Measurements from ENCODE around the gene DHX29.
"Not testable (repeated sequence)": the region's sequence is repeated elsewhere in the genome, so short reads cannot be mapped to it uniquely, and the experiment has no call there.

DHX29 gene

DNA sequence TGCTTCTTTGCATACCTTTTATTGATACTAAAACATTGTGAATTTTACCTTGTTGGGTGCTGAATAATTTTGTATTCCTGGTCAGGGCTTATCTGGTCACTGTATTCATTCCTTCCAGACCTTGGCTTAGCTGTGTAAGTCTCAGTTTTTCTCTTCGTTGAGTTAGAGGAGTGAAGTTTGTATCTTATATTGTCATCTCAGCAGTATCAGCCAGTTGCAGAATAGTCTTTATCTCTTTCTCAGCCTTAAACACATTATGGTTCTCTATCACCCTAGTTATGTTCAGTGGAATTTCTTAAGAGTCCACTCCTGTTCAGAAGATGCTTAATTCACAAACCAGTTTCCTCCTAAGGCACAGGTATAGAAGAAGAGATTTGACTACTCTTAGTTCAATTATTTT is 25.5 kb upstream of the DHX29 start:
- Histone ChIP-seq H3K36me3 (ENCODE audit: control insufficient read depth, insufficient read depth, low read length) (peaks cover 68% of the 10 kb centered on the region), H3K27ac (ENCODE audit: low read depth, low read length) (no peak overlapping the region), H3K9me3 (ENCODE audit: control insufficient read depth, insufficient read depth, low read depth, low read length) (no peaks in the 10 kb centered on the region), H3K4me1 (ENCODE audit: control insufficient read depth, insufficient read depth, low read length) (no peaks in the 10 kb centered on the region), H3K4me3 (ENCODE audit: low read depth, low read length) (no peak overlapping the region), H3K27me3 (ENCODE audit: control insufficient read depth, insufficient read depth, low read length) (no peaks in the 10 kb centered on the region), H3K9ac (ENCODE audit: low read length) (no peak overlapping the region)

DNA sequence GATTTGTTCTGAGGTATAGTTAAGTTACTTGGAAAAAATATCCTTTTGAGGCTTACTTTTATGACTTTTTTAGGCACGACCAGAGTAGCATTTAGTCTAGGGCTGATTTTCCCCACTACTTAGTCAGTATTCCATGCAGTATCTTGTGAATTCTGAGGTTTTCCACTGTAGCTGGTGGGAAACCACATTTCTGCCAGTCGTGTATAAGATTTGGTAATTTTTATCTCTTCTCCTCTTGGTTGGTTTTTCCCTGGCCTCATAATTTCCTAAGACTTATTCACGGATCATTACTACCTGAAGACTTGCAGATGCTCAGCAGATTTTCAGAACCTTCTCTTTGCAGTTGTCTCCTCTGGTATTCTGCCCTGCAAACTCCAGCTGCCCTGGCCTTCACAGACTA is 23.8 kb upstream of the DHX29 start:
- H3K27me3 ChIP-seq (ENCODE audit: control insufficient read depth, insufficient read depth, low read length): no peaks in the 10 kb centered on the region
- H3K4me3 ChIP-seq (ENCODE audit: low read depth, low read length): no peak overlapping the region
- no peak overlapping the region for H3K9ac ChIP-seq (ENCODE audit: low read length)
- H3K4me1 ChIP-seq (ENCODE audit: control insufficient read depth, insufficient read depth, low read length): no peaks in the 10 kb centered on the region
- H3K36me3 ChIP-seq (ENCODE audit: control insufficient read depth, insufficient read depth, low read length): peaks cover 76% of the 10 kb centered on the region
- H3K9me3 ChIP-seq (ENCODE audit: control insufficient read depth, insufficient read depth, low read depth, low read length): no peaks in the 10 kb centered on the region
- H3K27ac ChIP-seq (ENCODE audit: low read depth, low read length): no peak overlapping the region

DNA sequence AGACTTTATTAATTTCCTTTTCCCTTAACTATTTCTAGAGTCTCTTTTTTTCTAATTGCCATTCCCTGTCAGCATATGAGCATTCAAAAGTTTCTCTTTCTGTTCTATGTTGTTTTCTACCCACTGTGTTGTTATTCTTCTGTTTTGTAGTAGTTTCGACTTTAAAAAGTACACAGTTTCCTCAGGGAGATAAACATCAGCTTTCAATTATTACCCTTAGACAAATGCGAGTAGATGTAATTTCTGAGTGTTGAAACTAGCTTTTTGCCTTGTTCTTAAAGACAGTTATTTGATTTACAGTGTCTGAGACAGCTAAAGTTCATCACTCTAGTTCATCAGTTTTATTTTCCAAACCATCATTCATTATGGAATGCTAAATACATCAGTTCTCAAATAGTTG is 19.8 kb upstream of the DHX29 start:
- no peak overlapping the region for H3K4me3 ChIP-seq (ENCODE audit: low read depth, low read length)
- peaks cover 70% of the 10 kb centered on the region for H3K36me3 ChIP-seq (ENCODE audit: control insufficient read depth, insufficient read depth, low read length)
- H3K9me3 ChIP-seq (ENCODE audit: control insufficient read depth, insufficient read depth, low read depth, low read length): no peaks in the 10 kb centered on the region
- H3K4me1 ChIP-seq (ENCODE audit: control insufficient read depth, insufficient read depth, low read length): no peaks in the 10 kb centered on the region
- no peak overlapping the region for H3K9ac ChIP-seq (ENCODE audit: low read length)
- no peak overlapping the region for H3K27ac ChIP-seq (ENCODE audit: low read depth, low read length)
- H3K27me3 ChIP-seq (ENCODE audit: control insufficient read depth, insufficient read depth, low read length): no peaks in the 10 kb centered on the region

DNA sequence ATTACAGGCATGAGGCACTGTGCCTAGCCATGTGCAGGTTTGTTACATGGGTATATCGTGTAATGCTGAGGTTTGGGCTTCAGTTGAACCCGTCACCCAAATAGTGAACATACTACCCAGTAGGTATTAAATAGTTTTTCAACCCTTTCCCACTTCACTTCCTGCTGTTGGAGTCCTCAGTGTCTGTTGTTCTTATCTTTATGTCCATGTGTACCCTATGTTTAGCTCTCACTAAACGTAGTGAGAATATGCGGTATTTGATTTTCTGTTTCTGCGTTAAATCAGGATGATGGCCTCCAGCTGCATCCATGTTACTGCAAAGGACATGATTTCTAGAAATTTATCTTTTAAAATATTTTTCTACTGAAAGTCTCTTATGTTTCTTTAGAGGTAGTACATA is 18.1 kb upstream of the DHX29 start:
- H3K27me3 ChIP-seq (ENCODE audit: control insufficient read depth, insufficient read depth, low read length): no peaks in the 10 kb centered on the region
- no peak overlapping the region for H3K9ac ChIP-seq (ENCODE audit: low read length)
- H3K36me3 ChIP-seq (ENCODE audit: control insufficient read depth, insufficient read depth, low read length): peaks cover 55% of the 10 kb centered on the region
- H3K9me3 ChIP-seq (ENCODE audit: control insufficient read depth, insufficient read depth, low read depth, low read length): no peaks in the 10 kb centered on the region
- no peak overlapping the region for H3K27ac ChIP-seq (ENCODE audit: low read depth, low read length)
- no peaks in the 10 kb centered on the region for H3K4me1 ChIP-seq (ENCODE audit: control insufficient read depth, insufficient read depth, low read length)
- no peak overlapping the region for H3K4me3 ChIP-seq (ENCODE audit: low read depth, low read length)

DNA sequence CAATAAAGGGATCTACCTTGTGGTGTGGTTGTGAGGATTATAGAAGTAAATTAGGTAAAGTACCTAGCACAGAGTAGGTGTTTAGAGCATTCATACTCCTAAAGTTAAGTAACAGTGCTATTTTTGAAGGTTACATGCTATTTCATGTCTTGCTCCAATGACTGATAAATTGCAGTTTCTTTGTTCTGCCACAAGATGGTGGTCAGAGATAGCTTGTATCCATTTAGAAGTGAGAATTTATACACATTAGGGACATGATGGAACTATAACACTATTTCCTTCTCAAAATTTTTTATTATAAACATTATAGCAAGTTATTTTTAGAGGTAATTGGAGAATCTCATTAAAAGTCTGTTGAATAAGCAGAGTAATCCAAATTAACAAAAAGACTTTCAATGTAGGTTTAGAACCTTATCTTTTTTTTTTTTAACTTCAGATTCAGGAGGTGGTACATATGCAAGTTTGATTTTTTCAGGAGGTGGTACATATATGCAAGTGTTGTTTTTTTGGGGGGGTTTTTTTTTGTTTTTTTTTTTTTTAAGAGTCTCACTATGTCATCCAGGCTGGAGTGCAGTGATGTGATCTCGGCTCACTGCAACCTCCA is 17.4 kb upstream of the DHX29 start:
- H3K4me3 ChIP-seq (ENCODE audit: low read depth, low read length): no peak overlapping the region
- no peaks in the 10 kb centered on the region for H3K27me3 ChIP-seq (ENCODE audit: control insufficient read depth, insufficient read depth, low read length)
- H3K9me3 ChIP-seq (ENCODE audit: control insufficient read depth, insufficient read depth, low read depth, low read length): no peaks in the 10 kb centered on the region
- H3K4me1 ChIP-seq (ENCODE audit: control insufficient read depth, insufficient read depth, low read length): no peaks in the 10 kb centered on the region
- H3K27ac ChIP-seq (ENCODE audit: low read depth, low read length): no peak overlapping the region
- H3K36me3 ChIP-seq (ENCODE audit: control insufficient read depth, insufficient read depth, low read length): peaks cover 50% of the 10 kb centered on the region
- no peak overlapping the region for H3K9ac ChIP-seq (ENCODE audit: low read length)

DNA sequence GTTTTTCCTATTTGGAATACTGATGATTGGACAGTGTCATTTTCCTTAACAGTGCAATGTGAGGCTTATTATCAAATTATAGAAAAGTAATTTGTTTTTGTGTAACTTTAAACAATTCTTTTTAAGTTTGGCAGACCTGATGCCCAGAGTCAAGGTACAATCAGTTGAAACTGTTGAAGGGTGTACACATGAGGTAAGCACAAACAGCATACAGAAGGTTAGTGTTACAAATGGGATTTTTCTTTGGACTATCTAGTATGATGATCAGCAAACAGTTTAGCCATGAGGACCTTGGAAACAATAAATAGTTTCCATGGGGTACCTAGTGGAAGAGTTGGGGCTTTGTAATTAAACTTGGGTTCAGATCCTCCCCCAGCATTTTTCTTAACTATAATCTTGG is 16.5 kb upstream of the DHX29 start:
- H3K27me3 ChIP-seq (ENCODE audit: control insufficient read depth, insufficient read depth, low read length): no peaks in the 10 kb centered on the region
- no peak overlapping the region for H3K27ac ChIP-seq (ENCODE audit: low read depth, low read length)
- H3K4me1 ChIP-seq (ENCODE audit: control insufficient read depth, insufficient read depth, low read length): no peaks in the 10 kb centered on the region
- H3K9ac ChIP-seq (ENCODE audit: low read length): no peak overlapping the region
- no peaks in the 10 kb centered on the region for H3K9me3 ChIP-seq (ENCODE audit: control insufficient read depth, insufficient read depth, low read depth, low read length)
- H3K36me3 ChIP-seq (ENCODE audit: control insufficient read depth, insufficient read depth, low read length): peaks cover 41% of the 10 kb centered on the region
- no peak overlapping the region for H3K4me3 ChIP-seq (ENCODE audit: low read depth, low read length)

DNA sequence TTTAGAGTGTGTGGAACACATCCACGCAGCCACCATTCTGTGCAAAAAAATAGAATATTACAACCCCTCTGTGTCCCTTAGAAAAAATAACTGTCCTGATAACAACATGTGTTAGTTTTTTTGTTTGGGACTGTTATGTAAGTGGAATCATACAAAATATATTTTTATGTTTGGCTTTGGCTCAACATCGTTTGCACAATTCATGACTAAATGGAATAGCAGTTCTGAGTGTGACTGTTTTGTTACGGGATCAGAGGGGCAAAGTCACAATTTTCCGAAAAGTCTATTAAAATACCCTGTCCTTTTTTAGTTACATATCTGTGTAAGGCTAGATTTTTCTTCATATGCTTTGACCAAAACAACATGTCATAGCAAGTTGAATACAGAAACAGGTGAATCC is 13.1 kb upstream of the DHX29 start:
- Histone ChIP-seq H3K9ac (ENCODE audit: low read length) (no peak overlapping the region), H3K27me3 (ENCODE audit: control insufficient read depth, insufficient read depth, low read length) (no peaks in the 10 kb centered on the region), H3K27ac (ENCODE audit: low read depth, low read length) (no peak overlapping the region), H3K36me3 (ENCODE audit: control insufficient read depth, insufficient read depth, low read length) (peaks cover 25% of the 10 kb centered on the region), H3K9me3 (ENCODE audit: control insufficient read depth, insufficient read depth, low read depth, low read length) (peaks cover 11% of the 10 kb centered on the region; the same call in 1 of the 2 replicates), H3K4me3 (ENCODE audit: low read depth, low read length) (no peak overlapping the region), H3K4me1 (ENCODE audit: control insufficient read depth, insufficient read depth, low read length) (no peaks in the 10 kb centered on the region)

DNA sequence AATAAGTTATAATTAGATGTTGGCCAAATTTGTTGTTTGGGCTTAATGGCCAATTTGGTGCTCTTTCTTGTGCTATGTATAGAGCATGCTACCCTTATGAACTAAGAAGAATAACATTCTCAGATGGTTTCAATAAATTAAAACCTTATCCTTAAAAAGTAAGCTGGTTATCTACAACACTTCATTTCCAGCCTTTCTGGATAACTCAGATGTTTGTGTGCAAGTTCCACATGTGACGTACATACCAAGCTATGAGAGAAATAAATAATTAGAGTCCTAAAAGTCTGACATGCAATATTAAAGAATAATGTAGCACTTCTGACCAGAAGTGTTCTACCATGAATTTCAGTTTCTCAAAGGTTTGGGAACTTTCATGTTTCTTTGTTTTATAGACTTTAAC is 12.0 kb upstream of the DHX29 start:
- Histone ChIP-seq H3K9ac (ENCODE audit: low read length) (no peak overlapping the region), H3K4me1 (ENCODE audit: control insufficient read depth, insufficient read depth, low read length) (no peaks in the 10 kb centered on the region), H3K27me3 (ENCODE audit: control insufficient read depth, insufficient read depth, low read length) (no peaks in the 10 kb centered on the region), H3K4me3 (ENCODE audit: low read depth, low read length) (no peak overlapping the region), H3K36me3 (ENCODE audit: control insufficient read depth, insufficient read depth, low read length) (peaks cover 23% of the 10 kb centered on the region), H3K9me3 (ENCODE audit: control insufficient read depth, insufficient read depth, low read depth, low read length) (peaks cover 14% of the 10 kb centered on the region; the same call in 1 of the 2 replicates), H3K27ac (ENCODE audit: low read depth, low read length) (no peak overlapping the region)

DNA sequence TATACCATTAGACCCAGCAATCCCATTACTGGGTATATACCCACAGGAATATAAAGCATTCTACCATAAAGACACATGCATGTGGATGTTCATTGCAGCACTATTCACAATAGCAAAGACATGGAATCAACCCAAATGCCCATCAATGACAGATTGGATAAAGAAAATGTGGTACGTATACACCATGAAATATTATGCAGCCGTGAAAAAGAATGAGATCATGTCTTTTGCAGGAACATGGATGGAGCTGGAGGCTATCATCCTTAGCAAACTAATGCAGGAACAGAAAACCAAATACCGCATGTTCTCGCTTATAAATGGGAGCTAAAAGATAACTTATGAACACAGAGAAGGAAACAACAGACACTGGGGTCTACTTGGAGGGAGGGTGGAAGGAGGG is 10.7 kb upstream of the DHX29 start:
- H3K4me3 ChIP-seq (ENCODE audit: low read depth, low read length); H3K4me1 ChIP-seq (ENCODE audit: control insufficient read depth, insufficient read depth, low read length); H3K9ac ChIP-seq (ENCODE audit: low read length); H3K27me3 ChIP-seq (ENCODE audit: control insufficient read depth, insufficient read depth, low read length); H3K27ac ChIP-seq (ENCODE audit: low read depth, low read length): not testable (repeated sequence)
- Histone ChIP-seq H3K9me3 (ENCODE audit: control insufficient read depth, insufficient read depth, low read depth, low read length) (peaks cover 14% of the 10 kb centered on the region; the same call in 1 of the 2 replicates), H3K36me3 (ENCODE audit: control insufficient read depth, insufficient read depth, low read length) (peaks cover 14% of the 10 kb centered on the region)

DNA sequence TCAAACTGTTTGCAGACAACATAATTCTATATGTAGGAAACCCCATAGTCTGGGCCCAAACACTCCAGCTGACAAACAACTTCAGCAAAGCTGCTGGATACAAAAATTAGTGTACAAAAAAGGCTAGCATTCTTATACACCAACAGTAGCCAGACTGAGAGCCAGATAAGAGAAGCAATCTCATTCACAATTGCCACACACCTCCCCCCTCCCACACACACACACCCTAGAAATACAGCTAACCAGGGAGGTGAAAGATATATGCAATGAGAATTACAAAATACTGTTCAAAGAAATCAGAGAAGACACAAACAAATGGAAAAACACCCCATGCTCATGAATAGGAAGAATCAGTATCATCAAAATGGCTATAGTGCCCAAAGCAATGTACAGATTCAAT is 9.3 kb upstream of the DHX29 start:
- Histone ChIP-seq H3K9ac (ENCODE audit: low read length) (no peak overlapping the region), H3K9me3 (ENCODE audit: control insufficient read depth, insufficient read depth, low read depth, low read length) (peaks cover 14% of the 10 kb centered on the region; the same call in 1 of the 2 replicates), H3K27ac (ENCODE audit: low read depth, low read length) (no peak overlapping the region), H3K4me3 (ENCODE audit: low read depth, low read length) (no peak overlapping the region), H3K4me1 (ENCODE audit: control insufficient read depth, insufficient read depth, low read length) (no peaks in the 10 kb centered on the region), H3K36me3 (ENCODE audit: control insufficient read depth, insufficient read depth, low read length) (peaks cover 19% of the 10 kb centered on the region), H3K27me3 (ENCODE audit: control insufficient read depth, insufficient read depth, low read length) (no peaks in the 10 kb centered on the region)

DNA sequence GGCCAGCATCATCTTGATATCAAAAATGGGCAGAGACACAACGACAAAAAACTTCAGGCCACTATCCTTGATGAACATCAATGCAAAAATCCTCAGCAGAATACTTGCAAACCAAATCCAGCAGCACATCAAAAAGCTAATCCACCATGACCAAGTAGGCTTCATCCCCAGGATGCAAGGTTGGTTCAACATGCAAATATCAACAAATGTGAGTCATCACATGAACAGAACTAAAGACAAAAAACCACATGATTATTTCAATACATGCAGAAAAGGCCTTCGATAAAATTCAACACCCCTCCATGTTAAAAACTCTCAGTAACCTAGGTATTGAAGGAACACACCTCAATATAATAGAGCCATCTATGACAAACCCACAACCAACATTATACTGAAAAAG is 8.8 kb upstream of the DHX29 start:
- H3K36me3 ChIP-seq (ENCODE audit: control insufficient read depth, insufficient read depth, low read length): peaks cover 20% of the 10 kb centered on the region
- H3K27ac ChIP-seq (ENCODE audit: low read depth, low read length): no peak overlapping the region
- peaks cover 17% of the 10 kb centered on the region; the same call in 1 of the 2 replicates for H3K9me3 ChIP-seq (ENCODE audit: control insufficient read depth, insufficient read depth, low read depth, low read length)
- no peaks in the 10 kb centered on the region for H3K4me1 ChIP-seq (ENCODE audit: control insufficient read depth, insufficient read depth, low read length)
- no peak overlapping the region for H3K9ac ChIP-seq (ENCODE audit: low read length)
- no peaks in the 10 kb centered on the region for H3K27me3 ChIP-seq (ENCODE audit: control insufficient read depth, insufficient read depth, low read length)
- H3K4me3 ChIP-seq (ENCODE audit: low read depth, low read length): no peak overlapping the region

Data from HUES6 (cell line).